Hematopoietic multipotent progenitor cell treated with erythropoietin and hydrocortisone succinate and interleukin-3 and kit ligand, for 15 days (in vitro differentiated cells): ENCODE measurements around the gene ACKR1.

Experiments used
- DNase-seq: peaks from one replicate; pipeline ENCODE4 v3.0.0-alpha.2; 2015; ENCODE audit warnings: low spot score

The ACKR1 gene, protein sequence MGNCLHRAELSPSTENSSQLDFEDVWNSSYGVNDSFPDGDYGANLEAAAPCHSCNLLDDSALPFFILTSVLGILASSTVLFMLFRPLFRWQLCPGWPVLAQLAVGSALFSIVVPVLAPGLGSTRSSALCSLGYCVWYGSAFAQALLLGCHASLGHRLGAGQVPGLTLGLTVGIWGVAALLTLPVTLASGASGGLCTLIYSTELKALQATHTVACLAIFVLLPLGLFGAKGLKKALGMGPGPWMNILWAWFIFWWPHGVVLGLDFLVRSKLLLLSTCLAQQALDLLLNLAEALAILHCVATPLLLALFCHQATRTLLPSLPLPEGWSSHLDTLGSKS

DNA sequence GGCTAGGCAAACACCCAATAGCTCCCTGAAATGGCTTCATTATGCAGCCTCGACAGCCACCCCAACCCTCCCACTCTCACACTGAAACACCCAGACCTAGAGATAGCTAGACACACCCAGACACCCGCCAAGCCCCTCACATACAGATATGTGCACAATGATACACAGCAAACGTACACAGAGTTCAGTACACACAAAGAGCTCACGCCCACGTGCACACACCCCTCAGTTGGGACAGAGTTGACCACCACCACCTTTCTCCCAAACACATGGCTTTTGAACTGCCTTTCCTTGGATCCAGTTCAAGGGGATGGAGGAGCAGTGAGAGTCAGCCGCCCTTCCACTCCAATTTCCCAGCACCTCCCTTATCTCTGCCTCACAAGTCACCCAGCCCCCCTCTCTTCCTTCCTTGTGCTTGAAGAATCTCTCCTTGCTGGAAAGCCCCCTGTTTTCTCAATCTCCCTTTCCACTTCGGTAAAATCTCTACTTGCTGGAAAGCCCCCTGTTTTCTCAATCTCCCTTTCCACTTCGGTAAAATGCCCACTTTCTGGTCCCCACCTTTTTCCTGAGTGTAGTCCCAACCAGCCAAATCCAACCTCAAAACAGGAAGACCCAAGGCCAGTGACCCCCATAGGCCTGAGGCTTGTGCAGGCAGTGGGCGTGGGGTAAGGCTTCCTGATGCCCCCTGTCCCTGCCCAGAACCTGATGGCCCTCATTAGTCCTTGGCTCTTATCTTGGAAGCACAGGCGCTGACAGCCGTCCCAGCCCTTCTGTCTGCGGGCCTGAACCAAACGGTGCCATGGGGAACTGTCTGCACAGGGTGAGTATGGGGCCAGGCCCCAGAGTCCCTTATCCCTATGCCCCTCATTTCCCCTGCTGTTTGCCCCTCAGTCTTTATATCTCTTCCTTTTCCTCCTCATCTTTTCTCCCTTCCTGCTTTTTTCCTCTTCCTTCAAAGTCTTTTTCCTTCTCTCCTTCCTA lies at the start of gene ACKR1:
Gene ACKR1, plus strand, starts transcription at position 715 of the 981 bp plus-strand sequence. Its CDS starts 85 bp downstream, at position 800.
- peak; percentile 91 for DNase-seq

GRCh38 chr1:159161001-159161718 lies 43.5 kb upstream of the ACKR1 start:
- peak; percentile 85 for DNase-seq

- no peak for DNase-seq
Measured at GRCh38 chr1:159161719-159162026, 43.0 kb upstream of the ACKR1 start.

DNA sequence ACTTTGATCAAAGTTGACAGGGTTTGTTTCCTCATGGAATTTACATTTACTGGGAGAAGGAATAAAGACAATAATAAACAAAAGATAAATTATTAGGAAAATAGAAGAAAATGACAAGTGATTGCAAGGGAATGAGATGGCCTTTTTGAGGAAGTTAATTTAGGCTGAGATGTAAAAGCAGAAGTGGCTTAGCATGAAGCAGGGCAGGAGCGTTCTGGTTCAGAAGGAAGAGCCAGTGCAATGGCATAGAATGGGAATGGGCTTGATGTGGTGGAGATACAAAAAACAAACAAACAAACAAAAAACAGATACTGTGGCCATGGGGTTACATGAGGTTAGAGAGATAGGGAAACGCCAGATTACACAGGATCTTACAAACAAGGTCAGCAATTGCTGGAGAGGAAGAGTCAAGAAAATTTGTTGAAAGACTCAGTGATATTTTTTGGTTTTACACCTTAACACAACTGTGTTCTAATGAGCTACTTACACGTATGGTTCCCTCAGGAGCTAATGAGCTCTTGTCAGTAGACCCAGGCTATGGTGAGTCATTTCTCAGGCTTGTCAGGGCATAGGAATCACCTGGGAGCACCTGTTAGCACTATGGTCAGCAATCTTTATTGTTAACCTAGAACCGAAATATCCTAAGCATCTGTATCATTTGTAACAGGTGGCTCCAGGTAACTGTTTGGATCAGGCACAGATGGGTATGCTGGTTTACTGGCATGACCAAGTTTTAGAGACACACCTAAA lies 42.0 kb upstream of the ACKR1 start:
- DNase-seq, result no peak

GRCh38 chr1:159163614-159164228 lies 41.0 kb upstream of the ACKR1 start:
- no peak for DNase-seq

- DNase-seq, result no peak
Measured at GRCh38 chr1:159168043-159168442, 36.6 kb upstream of the ACKR1 start.

GRCh38 chr1:159170639-159171038 lies 34.0 kb upstream of the ACKR1 start:
- DNase-seq, result no peak

DNA sequence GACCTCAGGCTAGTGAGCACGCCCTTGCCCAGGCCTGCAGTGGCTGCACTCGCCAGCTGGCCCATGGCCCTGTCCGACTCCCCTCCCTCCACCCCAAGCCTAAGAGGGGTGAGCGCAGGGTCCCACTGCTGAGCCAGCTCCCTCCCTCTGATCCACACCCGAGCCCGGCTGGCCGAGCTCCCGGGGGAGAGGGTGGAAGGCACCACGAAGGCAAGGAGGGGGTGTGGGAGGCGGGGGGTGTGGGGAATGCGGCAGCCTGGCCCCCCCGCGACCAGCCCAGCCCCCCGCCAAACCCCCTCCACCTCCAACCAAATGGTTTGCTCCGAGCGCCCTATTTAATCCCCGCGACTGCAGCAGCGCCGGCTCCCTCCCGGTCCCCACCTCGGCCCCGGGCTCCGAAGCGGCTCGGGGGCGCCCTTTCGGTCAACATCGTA lies 33.4 kb upstream of the ACKR1 start, which contains the start of gene CADM3:
Gene CADM3, plus strand, starts transcription at position 362 of the 434 bp plus-strand sequence. CDS start 151 bp downstream, outside the sequence.
- DNase-seq, result no peak

- DNase-seq, result no peak
Measured at GRCh38 chr1:159171688-159172501, 32.8 kb upstream of the ACKR1 start.

GRCh38 chr1:159172614-159173291 lies 31.9 kb upstream of the ACKR1 start:
- no peak for DNase-seq

GRCh38 chr1:159173320-159173719 lies 31.4 kb upstream of the ACKR1 start:
- DNase-seq, result no peak

DNA sequence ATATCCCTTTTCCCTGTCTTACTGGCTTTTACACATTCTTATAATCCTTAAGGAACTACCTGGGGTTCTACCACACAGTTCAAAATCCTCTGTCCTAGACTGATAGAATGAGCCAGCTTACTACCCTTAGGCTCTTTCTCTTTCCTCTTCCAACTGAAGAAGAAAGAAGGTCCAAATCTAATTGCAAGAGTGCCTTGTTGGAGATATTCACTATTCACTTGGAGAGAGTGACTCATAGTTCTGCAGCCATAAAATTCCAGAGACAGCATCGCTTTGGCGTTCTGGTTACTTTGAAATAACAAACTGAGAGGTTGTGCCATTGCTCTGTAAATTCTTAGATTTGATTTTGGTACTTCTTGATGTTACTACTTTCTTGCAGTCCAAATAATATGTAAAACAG lies 29.1 kb upstream of the ACKR1 start:
- DNase-seq, result no peak

GRCh38 chr1:159177272-159177907 lies 27.3 kb upstream of the ACKR1 start:
- peak; percentile 49 for DNase-seq

- DNase-seq, result no peak
Measured at GRCh38 chr1:159179906-159180305, 24.8 kb upstream of the ACKR1 start.

DNA sequence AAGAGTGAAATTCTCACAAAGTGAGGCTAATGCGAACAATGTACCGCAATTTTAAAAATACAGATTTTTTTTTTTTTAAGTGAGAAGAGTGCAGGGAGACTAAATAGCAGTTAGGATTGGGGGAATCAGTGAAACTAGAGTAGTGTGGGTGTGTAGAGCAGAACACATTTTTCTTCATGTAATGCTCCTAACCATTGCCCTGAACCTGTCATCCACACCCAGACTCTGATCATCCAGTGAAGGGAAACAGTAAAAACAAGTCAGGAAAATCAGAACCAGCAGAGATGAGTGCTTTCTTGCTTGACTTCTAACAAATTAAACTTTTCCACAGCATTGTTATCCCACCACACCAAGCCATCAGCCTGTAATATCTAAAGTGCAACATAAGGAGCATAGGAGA lies 24.2 kb upstream of the ACKR1 start:
- no peak for DNase-seq

DNA sequence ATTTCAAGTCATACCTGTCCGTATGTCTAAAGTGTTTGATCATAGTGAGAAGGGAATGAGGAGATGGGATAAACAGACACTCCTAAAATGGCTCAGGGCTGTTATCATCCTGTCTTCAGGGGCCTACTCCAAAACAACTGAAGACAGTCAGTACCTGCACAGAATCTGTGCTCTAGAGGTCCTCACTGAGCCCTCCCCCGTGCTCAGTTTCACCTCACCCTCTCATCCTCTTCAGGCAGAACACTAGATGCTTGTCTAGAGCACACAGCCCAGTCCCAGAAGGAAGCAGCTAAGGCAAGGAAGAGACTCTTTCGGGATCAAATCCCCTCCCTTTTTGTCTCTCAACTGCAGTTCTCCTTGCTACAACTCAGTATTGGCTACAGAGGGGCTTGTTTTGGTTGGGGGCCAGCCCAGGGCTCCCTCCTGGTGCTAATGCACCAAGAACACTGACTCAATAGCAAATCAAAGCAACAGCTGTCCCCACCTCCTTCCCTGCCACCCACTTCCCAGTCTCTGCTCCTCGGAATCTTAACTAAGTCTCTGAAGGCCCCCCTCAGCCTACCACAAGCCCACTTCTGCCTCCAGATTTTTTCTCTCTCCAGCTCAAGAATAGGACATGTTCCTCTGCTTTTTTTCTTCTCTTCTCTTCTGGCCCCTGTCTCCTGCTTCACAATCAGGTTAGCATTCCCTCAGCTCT lies 23.2 kb upstream of the ACKR1 start:
- no peak for DNase-seq

GRCh38 chr1:159184201-159184600 lies 20.5 kb upstream of the ACKR1 start:
- peak; percentile 34 for DNase-seq

- no peak for DNase-seq
Measured at GRCh38 chr1:159185121-159185520, 19.6 kb upstream of the ACKR1 start.

DNA sequence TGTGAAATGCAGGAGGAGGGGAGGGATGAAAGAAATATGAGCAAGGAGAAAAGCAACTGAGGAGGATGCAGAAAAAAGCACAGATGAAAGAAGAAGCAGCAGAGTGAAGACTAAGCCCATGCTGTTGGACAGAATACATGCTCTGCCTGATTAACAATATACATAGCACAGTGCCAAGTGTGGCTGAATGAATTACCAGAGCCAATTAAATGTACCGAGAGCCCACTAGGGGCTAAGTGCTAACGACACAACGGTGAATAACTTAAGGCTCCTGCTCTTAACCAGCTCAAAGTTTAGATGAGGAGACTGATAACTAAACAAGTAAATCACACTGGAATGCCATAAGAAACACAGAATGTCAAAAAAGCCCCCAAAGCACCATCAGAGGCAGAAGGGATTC lies 17.6 kb upstream of the ACKR1 start:
- no peak for DNase-seq
